PC-9 (cell line): ENCODE measurements around the gene CDC42BPB. TPM values are rescaled to one million over a fixed set of nuclear protein-coding genes. Genes with fewer than 3 reads are reported as not detected.

Experiments
- BruUV-seq: library from RNA; stranded (reverse); fragments of 400-500 nt; replicated peaks from 2 replicates; lab custom pipeline; 2021; lab: Mats Ljungman, UMichigan
- CTCF ChIA-PET: fragments of 300-600 bp; sonication (Branson Sonifier 250); formaldehyde crosslinking; loops from one replicate; lab custom pipeline; 2022; ENCODE audit warnings: antibody characterized with exemption; lab: Charles Lee
- POLR2A ChIA-PET: fragments of 300-600 bp; sonication (Branson Sonifier 250); formaldehyde crosslinking; loops from one replicate; lab custom pipeline; 2022; ENCODE audit warnings: antibody characterized with exemption; ENCODE audit not compliant: unreplicated experiment; lab: Charles Lee
- DNase-seq, 2 experiments: peaks; one replicate each; pipeline versions ENCODE4 v3.0.0 to v3.0.0-alpha.2; 2015 to 2022; ENCODE audit warnings: mixed read lengths in 1 of 2
- H2AFZ ChIP-seq: fragments of 200-600 bp; sonication (generic); 2 replicates; pipeline ENCODE4 v1.8.1; 2017; ENCODE audit warnings: antibody characterized with exemption
- H3F3A ChIP-seq: fragments of 200-600 bp; sonication (generic); 2 replicates; pipeline ENCODE4 v1.8.1; 2017; ENCODE audit warnings: antibody characterized with exemption, mild to moderate bottlenecking, low read depth; ENCODE audit not compliant: insufficient read depth
- H3K27ac ChIP-seq: fragments of 200-600 bp; sonication (generic); 2 replicates; pipeline ENCODE4 v1.6.1; 2016; ENCODE audit warnings: mixed run types
- H3K27me3 ChIP-seq: fragments of 200-600 bp; sonication (generic); 2 replicates; pipeline ENCODE4 v1.6.1; 2016; ENCODE audit warnings: low read depth, mixed run types; ENCODE audit not compliant: insufficient read depth
- H3K36me3 ChIP-seq: fragments of 200-600 bp; sonication (generic); 2 replicates; pipeline ENCODE4 v1.6.1; 2016; ENCODE audit warnings: low read depth, mixed run types
- H3K4me1 ChIP-seq: fragments of 200-600 bp; sonication (generic); replicated peaks from 2 replicates; pipeline ENCODE4 v1.6.1; 2016; ENCODE audit warnings: mixed run types; ENCODE audit not compliant: insufficient read depth
- H3K4me2 ChIP-seq: fragments of 200-600 bp; sonication (generic); 2 replicates; pipeline ENCODE4 v1.6.1; 2017; ENCODE audit warnings: mixed run types
- H3K4me3 ChIP-seq: fragments of 200-600 bp; sonication (generic); 2 replicates; pipeline ENCODE4 v1.6.1; 2016; ENCODE audit warnings: mixed run types
- H3K79me2 ChIP-seq: fragments of 200-600 bp; sonication (generic); 2 replicates; pipeline ENCODE4 v1.6.1; 2017; ENCODE audit warnings: low read depth, mixed run types
- H3K9me2 ChIP-seq: fragments of 200-600 bp; sonication (generic); 2 replicates; pipeline ENCODE4 v1.8.1; 2017; ENCODE audit warnings: mild to moderate bottlenecking; ENCODE audit not compliant: insufficient read depth
- H3K9me3 ChIP-seq: fragments of 200-600 bp; sonication (generic); 2 replicates; pipeline ENCODE4 v1.8.1; 2016; ENCODE audit warnings: low read depth; ENCODE audit not compliant: insufficient read depth
- H4K20me1 ChIP-seq: fragments of 200-600 bp; sonication (generic); 2 replicates; pipeline ENCODE4 v1.8.1; 2017; ENCODE audit not compliant: insufficient read depth
- CTCF ChIP-seq: fragments of 200-600 bp; sonication (generic); conservative IDR thresholded peaks from 2 replicates; pipeline ENCODE4 v1.6.1; 2017; ENCODE audit warnings: mixed run types, antibody characterized with exemption, mild to moderate bottlenecking, moderate library complexity
- EZH2 ChIP-seq: fragments of 200-600 bp; sonication (generic); IDR thresholded peaks from 2 replicates; pipeline ENCODE4 v1.8.0; 2017; ENCODE audit warnings: antibody characterized with exemption, low read depth
- intact Hi-C: fragments of 100-400 bp; cut with micrococcal nuclease; formaldehyde crosslinking; loops from one replicate; pipeline ENCODE4 v1.10.0; 2022; ENCODE audit not compliant: unreplicated experiment
- total RNA-seq: library from RNA; stranded (reverse); gene quantifications from 2 replicates; pipeline ENCODE4 v1.2.3, GENCODE V29; 2021

Gene CDC42BPB
- total RNA-seq, 1 experiment from 2014 or later: 203 TPM

GRCh38 chr14:103084021-103084919 lies 26.9 kb upstream of the CDC42BPB start, which contains the start of gene LBHD2:
TSS of gene LBHD2 (plus strand) at chr14:103084210. CDS start at chr14:103086013, 1,803 bp downstream.
- H4K20me1 ChIP-seq: no peaks in the 10 kb centered on the region
- H3K36me3 ChIP-seq: no peaks in the 10 kb centered on the region
- no peaks in the 10 kb centered on the region for H3K27me3 ChIP-seq
- H3F3A ChIP-seq: peaks cover 10% of the 10 kb centered on the region; the same call in 1 of the 2 replicates
- H3K4me1 ChIP-seq: no peaks in the 10 kb centered on the region
- CTCF ChIA-PET: interaction anchor here (0.6 to 0.7 kb wide), 3 partner anchors 15 to 39 kb away, joined by 3 to 6 read pairs (median 3); partner anchors contain the start of gene TNFAIP2
- no TSS peak for BruUV-seq
- intact Hi-C loops: no loop called here
- TF ChIP-seq CTCF (no peak), EZH2 (no peak)
- POLR2A ChIA-PET: no interaction called here
- no peak within 1 kb of the TSS for H3K27ac ChIP-seq
- H3K9me2 ChIP-seq: no peaks in the 10 kb centered on the region
- no peak within 1 kb of the TSS for H3K4me2 ChIP-seq
- H3K9me3 ChIP-seq: no peaks in the 10 kb centered on the region; the same call in 1 of the 2 replicates
- H3K4me3 ChIP-seq: no peak within 1 kb of the TSS
- DNase-seq: no peak
- H2AFZ ChIP-seq: no peak within 1 kb of the TSS
- no peaks in the 10 kb centered on the region for H3K79me2 ChIP-seq

DNA sequence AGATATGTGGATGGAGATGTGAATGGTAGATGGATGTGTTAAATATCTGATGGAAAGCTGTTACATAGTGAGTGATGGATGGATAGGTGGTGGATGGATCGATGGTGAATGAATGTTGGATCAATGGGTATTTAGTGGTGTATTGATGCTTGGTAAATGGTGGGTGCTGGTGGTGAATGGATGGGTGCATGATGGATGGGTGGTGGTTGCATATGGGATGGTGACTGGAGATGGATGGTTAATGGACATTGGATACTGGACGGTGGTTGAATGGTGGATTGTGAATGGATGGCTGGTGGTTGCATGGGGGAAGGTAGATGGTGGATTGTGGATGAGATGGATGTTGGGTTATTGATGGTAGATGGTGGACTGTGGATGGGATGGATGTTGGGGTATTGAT lies 24.6 kb upstream of the CDC42BPB start:
- Histone ChIP-seq H3K4me2 (no peak overlapping the region), H3K9me2 (no peaks in the 10 kb centered on the region), H2AFZ (no peak overlapping the region), H3K4me3 (no peak overlapping the region), H3K27me3 (no peaks in the 10 kb centered on the region), H4K20me1 (no peaks in the 10 kb centered on the region), H3K79me2 (no peaks in the 10 kb centered on the region), H3K36me3 (no peaks in the 10 kb centered on the region), H3F3A (peaks cover 12% of the 10 kb centered on the region; the same call in 1 of the 2 replicates), H3K4me1 (no peaks in the 10 kb centered on the region; the same call in 1 of the 2 replicates), H3K27ac (no peak overlapping the region), H3K9me3 (no peaks in the 10 kb centered on the region; the same call in 1 of the 2 replicates)
- no TSS peak for BruUV-seq
- POLR2A ChIA-PET: no interaction called here
- intact Hi-C loops: no loop called here
- CTCF ChIA-PET: no interaction called here
- no peak for DNase-seq
- TF ChIP-seq EZH2 (no peak), CTCF (no peak)

- Histone ChIP-seq H3K4me1 (peaks cover 20% of the 10 kb centered on the region), H2AFZ (no peak overlapping the region), H3K9me3 (no peaks in the 10 kb centered on the region; the same call in 1 of the 2 replicates), H3K4me2 (no peak overlapping the region; the same call in 1 of the 2 replicates), H3K36me3 (no peaks in the 10 kb centered on the region), H3K27ac (no peak overlapping the region), H3K4me3 (no peak overlapping the region), H3K9me2 (no peaks in the 10 kb centered on the region), H3K27me3 (no peaks in the 10 kb centered on the region), H4K20me1 (no peaks in the 10 kb centered on the region), H3F3A (peaks cover 28% of the 10 kb centered on the region; the same call in 1 of the 2 replicates), H3K79me2 (no peaks in the 10 kb centered on the region)
- intact Hi-C loops: loop anchor here (1.0 to 10.0 kb wide), 8 partner anchors 26 to 384 kb away; partner anchors contain the start of gene TRAF3
- TF ChIP-seq CTCF (no peak), EZH2 (no peak)
- POLR2A ChIA-PET: interaction anchor here (0.6 kb wide), 2 partner anchors 12 to 253 kb away, joined by 4 read pairs; no protein-coding TSS in a partner anchor
- CTCF ChIA-PET: interaction anchor here (0.5 to 0.9 kb wide), 3 partner anchors 26 to 248 kb away, joined by 3 to 13 read pairs (median 10); no protein-coding TSS in a partner anchor
- no TSS peak for BruUV-seq
- no peak for DNase-seq
Observed at GRCh38 chr14:103078860-103079587, 21.7 kb upstream of the CDC42BPB start.
